ENCODE data around the gene LMAN2. TPM values are rescaled to one million over a fixed set of nuclear protein-coding genes. Genes with fewer than 3 reads are reported as not detected.

The LMAN2 gene
- total RNA-seq: 88.9 TPM

GRCh38 chr5:177351392-177352329, at the start of gene LMAN2:
Gene LMAN2, minus strand, starts transcription at chr5:177351668. Its CDS starts 21 bp downstream, at chr5:177351647.
- peak; percentile 90 to 94 for DNase-seq (ENCODE audit: low spot score in 2 of 2)
- FAIRE-seq: no peak

GRCh38 chr5:177399997-177400868, 48.8 kb upstream of the LMAN2 start, which contains the start of gene PFN3:
Gene PFN3, minus strand, starts transcription at chr5:177400661. Its CDS starts 85 bp downstream, at chr5:177400576.
- peak in 1 of 2 donors; percentile 45 for DNase-seq (ENCODE audit: low spot score in 2 of 2)
- FAIRE-seq: no peak

GRCh38 chr5:177397875-177398390, 46.5 kb upstream of the LMAN2 start:
- FAIRE-seq (no peak), DNase-seq (ENCODE audit: low spot score in 2 of 2) (no peak)

- DNase-seq (ENCODE audit: low spot score in 2 of 2) (no peak), FAIRE-seq (no peak)
Observed at GRCh38 chr5:177396807-177397206, 45.3 kb upstream of the LMAN2 start.

GRCh38 chr5:177396078-177396477, 44.6 kb upstream of the LMAN2 start:
- DNase-seq (ENCODE audit: low spot score in 2 of 2): no peak
- no peak for FAIRE-seq

- no peak for DNase-seq (ENCODE audit: low spot score in 2 of 2)
- FAIRE-seq: no peak
Observed at GRCh38 chr5:177393990-177394389, 42.5 kb upstream of the LMAN2 start.

GRCh38 chr5:177393206-177393765, 41.8 kb upstream of the LMAN2 start:
- no peak for FAIRE-seq
- no peak for DNase-seq (ENCODE audit: low spot score in 2 of 2)

- FAIRE-seq (no peak), DNase-seq (ENCODE audit: low spot score in 2 of 2) (no peak)
Observed at GRCh38 chr5:177392765-177393164, 41.3 kb upstream of the LMAN2 start.

- DNase-seq (ENCODE audit: low spot score in 2 of 2) (peak; percentile 87 to 95), FAIRE-seq (no peak)
Observed at GRCh38 chr5:177390363-177391300, 39.2 kb upstream of the LMAN2 start.

- FAIRE-seq: no peak
- DNase-seq (ENCODE audit: low spot score in 2 of 2): no peak
Observed at GRCh38 chr5:177389241-177390169, 38.0 kb upstream of the LMAN2 start.

GRCh38 chr5:177388521-177389052, 37.1 kb upstream of the LMAN2 start:
- FAIRE-seq (no peak), DNase-seq (ENCODE audit: low spot score in 2 of 2) (no peak)

- no peak for FAIRE-seq
- DNase-seq (ENCODE audit: low spot score in 2 of 2): no peak
Observed at GRCh38 chr5:177387405-177387804, 35.9 kb upstream of the LMAN2 start.

- FAIRE-seq (no peak), DNase-seq (ENCODE audit: low spot score in 2 of 2) (no peak)
Observed at GRCh38 chr5:177386542-177386941, 35.1 kb upstream of the LMAN2 start.

GRCh38 chr5:177385720-177386119, 34.3 kb upstream of the LMAN2 start:
- no peak for FAIRE-seq
- no peak for DNase-seq (ENCODE audit: low spot score in 2 of 2)

- DNase-seq (ENCODE audit: low spot score in 2 of 2) (no peak), FAIRE-seq (no peak)
Observed at GRCh38 chr5:177384134-177384533, 32.7 kb upstream of the LMAN2 start, which contains the start of gene SLC34A1. Gene SLC34A1, plus strand, starts transcription at chr5:177384434. Its CDS starts 1,308 bp downstream, at chr5:177385742.

- no peak for DNase-seq (ENCODE audit: low spot score in 2 of 2)
- FAIRE-seq: no peak
Observed at GRCh38 chr5:177383181-177383580, 31.7 kb upstream of the LMAN2 start.

- DNase-seq (ENCODE audit: low spot score in 2 of 2): peak in 1 of 2 donors; percentile 52
- FAIRE-seq: no peak
Observed at GRCh38 chr5:177382423-177383029, 31.1 kb upstream of the LMAN2 start.

- FAIRE-seq (no peak), DNase-seq (ENCODE audit: low spot score in 2 of 2) (no peak)
Observed at GRCh38 chr5:177380805-177381126, 29.3 kb upstream of the LMAN2 start.

Data from frontal cortex (tissue), 4 donors.